Spinal cord (tissue), 10 donors: ENCODE data around the gene NNMT. TPM values are rescaled to one million over a fixed set of nuclear protein-coding genes. Genes with fewer than 3 reads are reported as not detected.

Experiments
- DNase-seq, 6 donors: peaks; one replicate each; pipeline versions ENCODE4 v3.0.0 to v3.0.0-alpha.2; 2013 to 2015; ENCODE audit warnings: low spot score in 6 of 6, low read depth in 4 of 6
- H3K27ac ChIP-seq: one replicate; pipeline ENCODE4 v1.5.1; 2013; ENCODE audit warnings: low read depth, low read length, control low read depth
- H3K27me3 ChIP-seq: one replicate; pipeline ENCODE4 v1.6.1; 2013; ENCODE audit warnings: low read length; ENCODE audit not compliant: control insufficient read depth, insufficient read depth
- H3K36me3 ChIP-seq: one replicate; pipeline ENCODE4 v1.6.1; 2013; ENCODE audit warnings: low read length; ENCODE audit not compliant: control insufficient read depth, insufficient read depth
- H3K4me1 ChIP-seq: one replicate; pipeline ENCODE4 v1.6.1; 2013; ENCODE audit warnings: low read length; ENCODE audit not compliant: control insufficient read depth, insufficient read depth
- H3K4me3 ChIP-seq: one replicate; pipeline ENCODE4 v1.5.1; 2013; ENCODE audit warnings: low read depth, low read length, control low read depth
- H3K9me3 ChIP-seq: one replicate; pipeline ENCODE4 v1.6.1; 2013; ENCODE audit warnings: low read length; ENCODE audit not compliant: control insufficient read depth, insufficient read depth
- WGBS: methylation state at CpG from one replicate; pipeline ENCODE4 v1.1.5; 2013; ENCODE audit warnings: missing lambda C conversion rate; ENCODE audit not compliant: insufficient coverage; 5-methylcytosine and 5-hydroxymethylcytosine counted together
- long read RNA-seq, 4 donors: transcript quantifications; one replicate each; lab custom pipeline, GENCODE V29; 2026
- polyA plus RNA-seq, 2 donors: library from polyadenylated mRNA; unstranded; fragments of 120-200 nt; gene quantifications; one replicate each; pipeline ENCODE4 v1.2.1, GENCODE V29; 2013; ENCODE audit not compliant: insufficient read length in 2 of 2
- total RNA-seq, 2 donors: library from RNA; depleted of rRNA in 1 of 2; stranded (reverse); fragments of 120-200 nt in 1 of 2; fragments of >200 nt in 1 of 2; gene quantifications; one replicate each; pipeline versions ENCODE4 v1.2.3 to v1.2.4, GENCODE V29; 2013 to 2014
- donor health status: healthy.

NNMT gene
- 1 to 10 TPM; 2.5 to 3.4 TPM for total RNA-seq
- polyA plus RNA-seq, result under 1 TPM; 0.47 to 0.87 TPM
- long read RNA-seq, donor 1, result 0 reads
- long read RNA-seq, donor 2, result 0 reads
- long read RNA-seq, donor 3, result 0 reads
- long read RNA-seq, donor 4, partial matches to known transcripts, result 0 of 1 reads
- long read RNA-seq, donor 4, other reads (novel, unspliced or antisense), result 0 of 1 reads

DNA sequence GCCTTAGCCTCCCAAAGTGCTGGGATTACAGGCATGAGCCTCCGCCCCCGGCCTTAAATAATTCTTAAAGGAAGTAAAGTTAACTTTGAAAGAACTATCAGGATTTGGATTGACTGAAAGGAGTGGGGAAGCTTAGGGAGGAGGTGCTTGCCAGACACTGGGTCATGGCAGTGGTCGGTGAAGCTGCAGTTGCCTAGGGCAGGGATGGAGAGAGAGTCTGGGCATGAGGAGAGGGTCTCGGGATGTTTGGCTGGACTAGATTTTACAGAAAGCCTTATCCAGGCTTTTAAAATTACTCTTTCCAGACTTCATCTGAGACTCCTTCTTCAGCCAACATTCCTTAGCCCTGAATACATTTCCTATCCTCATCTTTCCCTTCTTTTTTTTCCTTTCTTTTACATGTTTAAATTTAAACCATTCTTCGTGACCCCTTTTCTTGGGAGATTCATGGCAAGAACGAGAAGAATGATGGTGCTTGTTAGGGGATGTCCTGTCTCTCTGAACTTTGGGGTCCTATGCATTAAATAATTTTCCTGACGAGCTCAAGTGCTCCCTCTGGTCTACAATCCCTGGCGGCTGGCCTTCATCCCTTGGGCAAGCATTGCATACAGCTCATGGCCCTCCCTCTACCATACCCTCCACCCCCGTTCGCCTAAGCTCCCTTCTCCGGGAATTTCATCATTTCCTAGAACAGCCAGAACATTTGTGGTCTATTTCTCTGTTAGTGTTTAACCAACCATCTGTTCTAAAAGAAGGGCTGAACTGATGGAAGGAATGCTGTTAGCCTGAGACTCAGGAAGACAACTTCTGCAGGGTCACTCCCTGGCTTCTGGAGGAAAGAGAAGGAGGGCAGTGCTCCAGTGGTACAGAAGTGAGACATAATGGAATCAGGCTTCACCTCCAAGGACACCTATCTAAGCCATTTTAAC lies at the start of gene NNMT:
Gene NNMT (plus strand): TSS at position 724 of the 929 bp plus-strand sequence. CDS start 158 bp downstream, at position 882.
- 85% methylated on average over 3 of the region's 11 CpGs for WGBS
- no peak within 1 kb of the TSS for H3K4me3 ChIP-seq
- H3K27me3 ChIP-seq, result no peaks in the 10 kb centered on the region
- peaks cover 3% of the 10 kb centered on the region for H3K4me1 ChIP-seq
- H3K9me3 ChIP-seq, result peaks cover 3% of the 10 kb centered on the region
- peak within 1 kb of the TSS; percentile 72 for H3K27ac ChIP-seq
- H3K36me3 ChIP-seq, result no peaks in the 10 kb centered on the region
- peak in 1 of 6 donors; percentile 14 for DNase-seq

DNA sequence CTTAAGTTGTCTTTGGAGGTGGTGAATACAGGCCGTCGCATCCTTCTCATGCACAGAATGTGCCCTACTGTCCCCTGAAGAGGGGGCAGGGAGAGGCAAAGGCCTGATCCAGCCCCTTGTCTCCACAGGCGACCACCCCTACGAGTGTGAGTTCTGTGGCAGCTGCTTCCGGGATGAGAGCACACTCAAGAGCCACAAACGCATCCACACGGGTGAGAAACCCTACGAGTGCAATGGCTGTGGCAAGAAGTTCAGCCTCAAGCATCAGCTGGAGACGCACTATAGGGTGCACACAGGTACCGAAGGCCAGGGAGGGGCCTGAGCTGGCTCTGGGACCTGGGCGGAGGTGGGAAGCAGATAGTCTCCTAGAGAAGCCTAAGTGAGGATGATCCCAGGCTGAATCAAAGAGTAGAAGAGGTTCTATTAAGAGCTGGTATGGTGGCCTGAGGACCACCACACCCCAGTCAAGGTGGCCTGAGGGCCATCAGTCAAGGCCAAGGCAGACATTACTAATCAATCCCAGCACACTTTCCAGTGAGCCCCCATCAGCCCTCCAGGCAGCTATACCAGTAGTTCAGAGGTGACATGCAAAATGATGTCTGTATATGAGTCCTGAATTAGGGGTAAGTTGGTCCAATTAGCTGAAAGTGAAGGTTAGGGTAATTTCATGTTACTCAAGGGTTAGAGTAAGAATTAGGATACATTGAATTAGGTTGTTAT lies 49.0 kb upstream of the NNMT start:
- DNase-seq, result no peak
- Histone ChIP-seq H3K4me3 (no peak overlapping the region), H3K36me3 (peaks cover 17% of the 10 kb centered on the region), H3K4me1 (peaks cover 20% of the 10 kb centered on the region), H3K9me3 (no peaks in the 10 kb centered on the region), H3K27ac (no peak overlapping the region), H3K27me3 (peaks cover 2% of the 10 kb centered on the region)
- whole genome bisulfite sequencing, result 92% methylated on average over 9 of the region's 11 CpGs

DNA sequence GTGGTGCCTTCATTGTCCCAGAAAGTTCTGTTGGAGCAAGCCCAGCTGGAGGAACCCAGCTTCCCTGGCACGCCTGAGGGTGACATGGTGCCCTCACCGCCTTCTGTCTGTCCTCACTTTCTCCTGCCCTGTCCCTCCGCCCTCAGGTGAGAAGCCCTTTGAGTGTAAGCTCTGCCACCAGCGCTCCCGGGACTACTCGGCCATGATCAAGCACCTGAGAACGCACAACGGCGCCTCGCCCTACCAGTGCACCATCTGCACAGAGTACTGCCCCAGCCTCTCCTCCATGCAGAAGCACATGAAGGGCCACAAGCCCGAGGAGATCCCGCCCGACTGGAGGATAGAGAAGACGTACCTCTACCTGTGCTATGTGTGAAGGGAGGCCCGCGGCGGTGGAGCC lies 46.0 kb upstream of the NNMT start:
- Histone ChIP-seq H3K36me3 (peaks cover 16% of the 10 kb centered on the region), H3K27me3 (peaks cover 2% of the 10 kb centered on the region), H3K9me3 (no peaks in the 10 kb centered on the region), H3K4me3 (no peak overlapping the region), H3K27ac (no peak overlapping the region), H3K4me1 (peaks cover 8% of the 10 kb centered on the region)
- WGBS, result 94% methylated on average over 16 of the region's 17 CpGs
- DNase-seq, result no peak

DNA sequence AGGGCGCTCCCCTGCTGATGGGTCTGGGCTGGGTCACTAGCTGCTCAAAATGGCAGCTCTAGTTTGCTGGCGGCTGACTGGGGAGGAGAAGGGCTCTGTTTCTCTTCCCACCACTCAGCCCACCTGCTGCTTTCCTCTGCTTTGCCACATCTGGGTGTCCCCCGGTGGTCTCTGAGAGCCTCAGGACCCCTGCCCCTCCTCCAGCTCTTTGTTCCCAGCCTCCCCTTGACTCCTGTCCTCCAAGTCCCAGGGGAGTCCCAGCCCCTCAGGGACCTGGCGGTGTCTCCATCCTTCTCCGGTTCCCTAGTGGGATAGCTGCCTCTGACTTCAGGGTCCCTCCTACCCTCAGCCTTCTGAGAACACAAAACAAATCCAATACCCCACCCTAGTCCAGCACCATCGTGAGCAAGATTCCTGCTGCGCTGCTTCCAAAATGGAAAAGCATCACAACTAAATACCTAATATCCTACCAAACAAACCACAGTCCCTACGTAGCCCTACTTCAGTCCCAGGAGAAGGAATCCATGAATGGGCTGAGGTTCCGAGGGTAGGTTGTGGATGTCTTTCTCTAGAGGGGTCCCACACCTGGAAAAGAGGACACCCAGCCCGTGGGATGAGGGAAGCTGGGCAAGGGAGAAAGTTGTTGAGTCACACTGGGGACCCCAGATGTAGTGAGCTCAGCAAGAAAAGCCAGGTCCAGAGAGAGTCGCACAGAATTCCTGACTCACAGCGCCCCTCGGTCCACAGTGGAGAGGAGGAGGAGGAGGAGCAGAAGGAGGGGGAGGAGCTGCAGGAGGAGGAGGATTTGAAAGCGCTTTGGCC lies 45.0 kb upstream of the NNMT start:
- H3K27ac ChIP-seq, result no peak overlapping the region

DNA sequence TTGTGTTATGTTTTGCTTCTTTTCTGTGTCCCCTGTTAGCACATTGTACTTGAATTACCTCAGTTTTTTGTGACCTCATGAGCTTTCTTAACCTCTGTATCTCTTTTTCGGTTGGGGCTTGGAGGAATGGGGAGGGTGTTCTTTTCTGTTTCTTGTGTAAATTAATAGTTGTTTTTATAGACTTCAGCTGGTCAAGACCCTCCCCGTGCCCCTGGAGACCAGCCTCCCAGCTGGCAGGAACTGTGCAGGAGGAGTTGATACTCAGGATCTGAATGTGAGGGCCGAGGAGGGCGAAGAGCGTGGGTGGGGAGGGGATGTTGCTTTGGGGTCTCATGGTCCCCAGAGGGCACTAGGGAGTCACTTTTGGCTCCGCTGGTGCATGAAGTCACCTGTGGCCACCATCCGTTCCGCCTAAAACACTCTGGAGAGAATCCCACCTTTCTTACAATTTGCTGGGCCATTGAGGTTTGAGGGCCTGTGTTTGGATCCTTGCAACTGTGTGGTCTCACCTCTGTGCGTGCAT lies 44.3 kb upstream of the NNMT start:
- no peak for DNase-seq
- 76% methylated on average over 7 of the region's 9 CpGs for whole genome bisulfite sequencing
- no peak overlapping the region for H3K27ac ChIP-seq
- peaks cover 16% of the 10 kb centered on the region for H3K36me3 ChIP-seq
- H3K27me3 ChIP-seq, result peaks cover 2% of the 10 kb centered on the region
- no peak overlapping the region for H3K4me3 ChIP-seq
- H3K4me1 ChIP-seq, result peaks cover 8% of the 10 kb centered on the region
- no peaks in the 10 kb centered on the region for H3K9me3 ChIP-seq

More for the DNA sequence above, 45.0 kb upstream of the NNMT start:
- Histone ChIP-seq H3K4me1 (peaks cover 5% of the 10 kb centered on the region), H3K4me3 (no peak overlapping the region), H3K9me3 (no peaks in the 10 kb centered on the region), H3K36me3 (peaks cover 16% of the 10 kb centered on the region), H3K27me3 (peaks cover 2% of the 10 kb centered on the region)
- 75% methylated on average over 11 of the region's 14 CpGs for WGBS
- peak in 2 of 6 donors; percentile 33 to 47 for DNase-seq

DNA sequence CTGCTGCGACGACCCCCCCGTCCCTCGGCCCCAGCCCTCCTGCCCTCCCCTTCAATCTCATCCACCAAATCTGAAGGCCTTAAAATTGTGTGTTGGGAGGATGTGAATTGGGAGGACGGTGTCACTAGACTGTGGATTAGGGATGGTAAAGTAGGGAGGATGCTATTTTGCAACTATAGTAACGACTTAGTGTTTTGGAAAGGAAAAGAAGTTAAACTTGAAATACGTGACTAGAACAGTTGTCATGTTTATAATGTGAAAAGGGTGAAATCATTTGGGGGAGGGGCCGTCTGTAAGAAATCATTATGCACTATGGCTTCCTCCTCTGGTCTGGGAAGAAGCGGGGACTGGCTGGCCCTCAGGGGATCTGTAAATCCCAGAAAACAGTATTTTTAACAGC lies 43.4 kb upstream of the NNMT start:
- no peak overlapping the region for H3K27ac ChIP-seq
- 87% methylated on average over 4 of the region's 9 CpGs for WGBS
- DNase-seq, result no peak
- H3K36me3 ChIP-seq, result peaks cover 16% of the 10 kb centered on the region
- peaks cover 2% of the 10 kb centered on the region for H3K27me3 ChIP-seq
- H3K4me3 ChIP-seq, result no peak overlapping the region
- H3K4me1 ChIP-seq, result peaks cover 16% of the 10 kb centered on the region
- H3K9me3 ChIP-seq, result no peaks in the 10 kb centered on the region

DNA sequence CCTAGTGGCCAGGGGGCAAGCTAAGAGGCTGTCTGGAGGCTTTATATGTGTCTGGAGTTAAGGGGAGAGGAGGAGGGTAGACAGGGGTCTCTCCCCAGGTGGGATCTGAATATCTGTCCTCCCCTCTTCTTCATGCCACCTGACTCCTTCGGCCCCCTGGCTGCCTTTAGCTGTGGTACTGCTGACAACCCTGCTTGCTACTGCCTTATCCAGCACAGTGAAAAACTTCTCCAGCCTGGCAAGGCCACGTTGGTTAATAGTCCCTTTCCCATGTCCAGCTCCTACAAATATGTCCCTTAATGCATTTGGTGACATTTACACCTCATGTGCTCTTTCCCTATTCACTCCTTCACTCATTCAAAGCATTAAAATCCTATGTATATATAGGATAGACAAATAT lies 42.4 kb upstream of the NNMT start:
- peaks cover 26% of the 10 kb centered on the region for H3K4me1 ChIP-seq
- WGBS, result 80% methylated on average over 1 of the region's 2 CpGs
- no peaks in the 10 kb centered on the region for H3K9me3 ChIP-seq
- DNase-seq, result no peak
- H3K4me3 ChIP-seq, result no peak overlapping the region
- peaks cover 16% of the 10 kb centered on the region for H3K36me3 ChIP-seq
- H3K27me3 ChIP-seq, result peaks cover 2% of the 10 kb centered on the region
- H3K27ac ChIP-seq, result no peak overlapping the region

DNA sequence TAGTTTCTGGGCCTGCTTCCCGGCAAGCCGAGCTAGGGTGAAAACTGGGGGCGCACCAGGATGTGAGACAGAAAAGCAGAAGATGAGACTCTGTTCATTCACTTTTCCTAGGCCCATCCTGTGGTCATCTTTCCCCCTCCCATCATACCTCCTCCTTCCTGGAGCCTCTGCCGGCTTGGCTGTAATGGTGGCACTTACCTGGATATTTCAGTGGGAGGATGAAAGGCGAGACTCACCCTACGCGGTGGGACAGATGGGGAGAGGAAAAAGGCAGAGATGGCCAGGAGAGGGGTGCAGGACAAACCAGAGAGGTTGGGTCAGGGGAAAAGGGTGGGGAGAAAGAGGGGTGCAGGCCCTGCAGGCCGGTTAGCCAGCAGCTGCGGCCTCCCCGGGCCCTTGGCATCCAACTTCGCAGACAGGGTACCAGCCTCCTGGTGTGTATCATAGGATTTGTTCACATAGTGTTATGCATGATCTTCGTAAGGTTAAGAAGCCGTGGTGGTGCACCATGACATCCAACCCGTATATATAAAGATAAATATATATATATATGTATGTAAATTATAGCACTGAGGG lies 41.5 kb upstream of the NNMT start:
- DNase-seq, result no peak
- WGBS, result 92% methylated on average over 9 of the region's 14 CpGs

More for the DNA sequence above, 41.5 kb upstream of the NNMT start:
- no peak overlapping the region for H3K4me3 ChIP-seq
- peaks cover 33% of the 10 kb centered on the region for H3K4me1 ChIP-seq
- H3K36me3 ChIP-seq, result peaks cover 16% of the 10 kb centered on the region
- H3K9me3 ChIP-seq, result no peaks in the 10 kb centered on the region
- peaks cover 2% of the 10 kb centered on the region for H3K27me3 ChIP-seq
- H3K27ac ChIP-seq, result no peak overlapping the region
